Endometrial microvascular endothelial cells (primary cell): ENCODE results near the gene GRK6. TPM values are rescaled to one million over a fixed set of nuclear protein-coding genes. Genes with fewer than 3 reads are reported as not detected.

Experiments
- in situ Hi-C: cut with HindIII; loops from 2 replicates; pipeline ENCODE4 v1.10.0; 2017; ENCODE audit warnings: low sequenced_read_pairs, low pct_unique_long_range_greater_than_20kb; ENCODE audit errors: inconsistent ontology term
- total RNA-seq: library from RNA; depleted of rRNA; stranded (reverse); fragments of >200 nt; gene quantifications from one replicate; pipeline ENCODE4 v1.2.3, GENCODE V29; 2015; ENCODE audit errors: inconsistent ontology term

The GRK6 gene
- 50.9 TPM for total RNA-seq

DNA sequence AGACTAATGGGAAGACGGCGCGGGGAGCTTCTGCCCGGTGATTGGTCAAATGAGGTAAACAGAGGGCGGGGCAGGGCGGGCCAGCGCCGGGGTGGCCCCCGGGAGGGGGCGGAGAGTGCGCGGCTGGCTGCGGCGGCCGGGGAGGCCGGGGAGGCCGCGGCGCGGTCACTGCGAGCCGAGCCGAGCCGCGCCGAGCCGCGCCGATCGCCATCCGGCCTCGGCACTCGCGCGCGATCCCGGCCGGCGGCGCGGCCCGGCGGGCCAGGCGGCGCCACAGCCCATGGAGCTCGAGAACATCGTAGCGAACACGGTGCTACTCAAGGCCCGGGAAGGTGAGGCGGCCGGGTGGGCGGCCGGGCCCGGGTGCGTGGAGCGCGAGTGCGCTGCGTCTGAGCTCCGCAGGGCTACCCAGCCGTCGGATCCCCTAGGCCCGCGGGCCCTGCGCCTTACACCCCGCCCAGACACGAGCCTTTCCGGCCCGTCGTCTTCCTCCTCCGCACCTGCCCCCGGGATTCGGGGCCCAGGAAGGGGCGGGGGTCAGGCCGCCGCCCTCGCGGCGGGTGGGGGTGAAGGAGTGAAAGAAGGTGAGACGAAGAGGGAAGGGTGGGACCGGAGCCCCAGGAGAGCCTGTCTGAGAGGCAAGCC lies at the start of gene GRK6:
Gene GRK6, plus strand, starts transcription at position 111 of the 645 bp plus-strand sequence. Its CDS starts 170 bp downstream, at position 281.
- in situ Hi-C loops, result no loop called here

DNA sequence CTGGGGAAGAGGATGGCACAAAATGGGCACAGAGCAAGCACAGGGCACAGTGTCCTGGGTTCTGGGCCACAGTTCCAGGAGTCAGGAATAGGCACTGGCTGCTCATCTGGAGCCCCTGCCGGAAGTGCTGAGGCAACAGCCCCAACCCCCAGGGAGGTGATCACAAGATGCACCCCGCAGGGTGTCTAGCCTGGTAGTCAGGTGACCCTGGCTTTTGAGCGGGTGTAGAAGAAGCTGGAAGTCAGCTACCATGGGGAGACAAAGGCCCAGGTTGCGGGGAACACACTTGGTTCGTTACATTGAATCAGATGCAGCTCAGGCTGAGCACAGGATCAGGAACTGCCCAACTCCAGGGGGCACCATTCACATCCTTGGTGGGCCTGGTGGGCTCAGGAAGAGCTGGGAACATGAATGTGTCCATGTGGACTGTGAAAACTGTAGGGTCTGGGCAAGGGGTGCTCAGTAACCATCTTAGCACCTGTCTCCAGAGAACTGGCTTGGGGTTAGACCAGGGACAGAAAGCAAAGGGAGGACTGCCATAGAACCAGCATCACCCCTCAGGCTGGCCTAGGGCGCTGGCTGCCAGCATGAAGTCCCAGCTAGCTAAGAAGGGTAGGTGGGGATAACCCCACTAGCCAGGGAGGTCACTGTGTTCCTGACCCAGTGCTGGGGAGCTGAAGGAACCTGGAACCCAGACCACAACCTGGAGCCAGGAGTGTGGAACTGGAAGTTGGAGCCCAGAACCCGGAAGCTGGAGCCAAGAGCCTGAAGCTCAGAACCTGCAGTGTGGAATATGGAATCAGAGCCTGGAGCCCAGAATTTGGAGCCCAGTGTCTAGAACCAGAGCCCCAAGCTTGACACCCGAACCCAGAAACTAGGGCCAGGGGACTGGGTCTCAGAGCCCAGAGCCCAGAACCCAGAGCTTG lies 48.4 kb upstream of the GRK6 start:
- in situ Hi-C loops, result no loop called here

DNA sequence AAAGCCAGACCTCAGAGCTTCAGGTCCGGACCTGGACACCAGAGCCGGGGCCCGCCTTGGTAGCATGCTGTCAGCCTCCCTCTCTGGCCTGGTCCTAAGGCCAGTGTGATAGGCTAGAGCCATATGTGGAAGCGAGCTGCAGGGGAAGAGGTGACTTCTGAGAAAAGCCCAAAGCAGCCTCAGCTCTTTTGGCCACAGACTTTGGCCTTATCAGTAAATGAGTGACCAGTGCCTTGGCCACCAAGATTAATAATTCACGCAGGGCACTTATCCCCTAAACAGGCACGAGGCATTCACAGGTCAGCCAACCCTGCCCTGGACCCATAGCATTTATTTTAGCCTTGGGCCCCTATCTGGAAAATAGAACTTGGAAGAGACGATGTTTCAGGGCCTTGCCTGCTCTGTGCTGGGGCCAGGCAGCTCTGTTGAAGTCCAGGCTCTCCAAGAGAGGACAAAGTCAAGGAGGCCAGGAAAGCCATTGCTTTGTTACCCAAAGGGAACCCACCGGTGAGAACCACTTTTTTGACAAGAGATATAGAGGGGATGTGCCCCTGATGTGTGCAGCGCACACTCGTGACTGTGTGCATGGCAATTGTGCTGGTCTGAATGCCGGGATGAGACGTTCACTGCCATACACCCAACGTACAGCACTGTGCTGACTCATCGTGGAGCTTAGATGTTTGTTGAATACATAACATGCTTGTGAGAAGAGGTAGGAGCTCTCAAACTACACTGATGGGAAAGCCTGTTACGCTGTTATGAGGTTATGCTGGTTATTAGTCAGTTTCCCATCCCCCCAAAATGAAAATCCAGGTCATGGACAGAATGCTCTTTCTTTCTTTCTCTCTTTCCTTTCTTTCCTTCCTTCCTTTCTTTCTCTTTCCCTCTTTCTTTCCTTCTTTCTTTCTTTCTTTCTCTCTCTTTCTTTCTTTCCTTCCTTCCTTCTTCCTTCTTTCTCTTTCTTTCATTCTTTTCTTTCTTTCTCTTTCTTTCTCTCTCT lies 47.3 kb upstream of the GRK6 start:
- in situ Hi-C loops, result no loop called here

DNA sequence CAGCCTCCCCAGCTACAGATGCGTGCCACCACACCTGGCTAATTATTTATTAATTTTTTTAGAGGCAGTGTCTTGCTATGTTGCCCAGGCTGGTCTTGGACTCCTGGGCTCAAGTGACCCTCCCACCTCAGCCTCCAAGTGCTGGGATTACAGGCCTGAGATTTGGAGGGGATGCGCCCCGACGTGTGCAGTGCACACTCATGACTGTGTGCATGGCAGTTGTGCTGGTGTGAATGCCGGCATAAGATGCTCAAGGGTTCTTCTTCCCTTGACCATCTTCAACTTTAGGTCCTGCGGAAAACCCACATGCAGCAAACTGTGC lies 45.7 kb upstream of the GRK6 start:
- in situ Hi-C loops, result no loop called here

DNA sequence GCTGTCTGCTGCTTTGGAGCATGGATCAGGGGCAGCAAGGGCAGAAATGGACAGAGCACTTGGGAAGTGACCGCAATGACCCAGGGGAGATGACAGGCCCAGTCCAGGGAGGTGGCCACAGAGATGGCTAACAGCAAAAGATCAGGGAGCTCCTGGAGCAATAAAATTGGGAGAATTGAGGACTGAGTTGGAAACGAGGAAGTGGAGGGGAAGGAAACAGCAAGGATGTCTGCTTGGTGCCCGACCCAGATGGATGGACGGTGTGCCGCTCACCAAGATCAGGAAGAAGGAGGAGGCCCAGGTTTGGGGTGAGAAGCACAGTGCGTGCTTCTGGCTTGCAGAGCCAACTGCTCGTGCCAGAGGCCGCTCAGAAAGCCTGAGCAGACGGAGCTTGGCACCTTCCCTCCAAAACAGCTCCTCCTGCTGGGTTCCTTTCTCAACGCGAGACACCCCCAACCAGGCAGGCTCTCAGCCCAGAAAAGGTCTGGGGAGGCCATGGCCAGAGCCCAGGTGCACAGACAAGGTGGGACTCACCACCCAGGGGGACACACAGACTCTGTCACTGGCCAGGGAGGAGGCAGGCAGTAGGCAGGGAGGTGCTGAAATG lies 44.0 kb upstream of the GRK6 start:
- in situ Hi-C loops, result no loop called here

DNA sequence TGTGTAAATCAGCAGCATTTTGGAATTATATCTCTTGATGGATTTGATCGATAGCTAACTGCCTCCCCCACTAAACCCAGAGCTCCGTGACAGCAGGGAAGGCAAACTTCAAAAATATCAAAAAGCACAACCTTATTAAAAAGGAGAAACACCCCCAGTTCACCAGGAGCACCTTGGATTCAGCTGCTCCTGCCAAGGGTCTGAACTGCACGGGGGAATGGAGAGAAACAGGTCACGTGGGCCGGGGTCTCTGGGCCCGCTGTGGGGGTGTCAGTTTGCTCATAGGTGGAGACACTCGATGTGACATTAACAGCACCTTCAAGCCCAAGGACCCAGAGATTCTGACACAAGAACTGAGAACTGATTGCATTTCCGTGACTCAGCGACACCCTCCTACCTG lies 43.3 kb upstream of the GRK6 start:
- in situ Hi-C loops, result no loop called here

DNA sequence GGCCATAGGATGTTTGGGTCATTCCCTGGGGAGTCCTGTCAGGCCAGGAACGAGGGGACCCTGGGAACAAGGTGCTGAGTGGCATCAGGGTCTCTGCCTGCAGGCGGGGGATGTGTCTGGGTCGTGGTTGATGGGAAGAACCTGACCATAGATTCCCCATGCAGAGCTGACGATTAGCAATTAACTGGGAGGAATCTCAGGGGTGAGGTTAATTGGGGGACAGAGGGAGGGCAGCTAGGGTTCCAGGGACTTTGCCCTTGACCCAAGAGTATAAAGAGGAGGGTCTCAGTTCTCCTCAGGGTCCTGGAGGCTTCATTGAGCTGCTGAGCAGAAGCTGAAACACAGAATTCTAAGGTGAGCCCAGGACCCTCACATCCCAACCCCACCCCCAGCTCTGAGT lies 42.3 kb upstream of the GRK6 start, which contains the start of gene SLC34A1:
Gene SLC34A1, plus strand, starts transcription at position 301 of the 400 bp plus-strand sequence. CDS start 1,308 bp downstream, outside the sequence.
- in situ Hi-C loops, result no loop called here

DNA sequence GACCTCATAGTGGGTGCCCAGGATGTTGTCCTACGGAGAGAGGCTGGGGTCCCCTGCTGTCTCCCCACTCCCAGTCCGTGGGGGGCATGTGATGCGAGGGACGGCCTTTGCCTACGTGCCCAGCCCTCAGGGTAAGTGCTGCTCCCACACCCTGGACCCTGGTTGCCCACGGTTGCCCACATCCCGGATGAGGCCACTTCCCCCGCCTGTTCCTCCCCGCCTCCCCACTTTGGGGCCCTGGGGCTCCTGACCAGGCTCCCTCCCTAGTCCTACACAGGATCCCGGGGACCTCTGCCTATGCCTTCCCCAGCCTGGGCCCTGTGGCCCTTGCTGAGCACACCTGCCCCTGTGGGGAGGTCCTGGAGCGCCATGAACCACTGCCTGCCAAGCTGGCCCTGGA lies 40.8 kb upstream of the GRK6 start:
- in situ Hi-C loops, result no loop called here

DNA sequence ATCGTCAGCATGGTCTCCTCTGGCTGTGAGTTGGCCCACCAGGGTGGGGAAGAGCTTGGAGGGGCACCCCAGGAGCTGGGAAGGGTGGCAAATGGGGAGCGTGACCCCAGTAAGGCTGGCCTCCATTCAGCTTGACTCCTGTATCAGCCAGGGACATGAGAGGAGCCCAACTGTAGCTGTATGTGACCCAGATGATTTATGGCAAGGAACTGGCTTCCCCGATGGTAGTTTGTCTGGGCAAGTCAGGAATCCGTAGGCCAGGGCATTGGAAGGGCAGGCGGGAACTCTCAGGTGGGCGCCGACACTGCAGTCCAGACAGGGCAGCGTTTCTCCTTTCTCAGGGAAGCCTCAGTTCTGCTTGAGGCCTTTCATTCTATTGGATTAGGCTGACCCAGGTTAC lies 39.9 kb upstream of the GRK6 start:
- in situ Hi-C loops, result no loop called here

DNA sequence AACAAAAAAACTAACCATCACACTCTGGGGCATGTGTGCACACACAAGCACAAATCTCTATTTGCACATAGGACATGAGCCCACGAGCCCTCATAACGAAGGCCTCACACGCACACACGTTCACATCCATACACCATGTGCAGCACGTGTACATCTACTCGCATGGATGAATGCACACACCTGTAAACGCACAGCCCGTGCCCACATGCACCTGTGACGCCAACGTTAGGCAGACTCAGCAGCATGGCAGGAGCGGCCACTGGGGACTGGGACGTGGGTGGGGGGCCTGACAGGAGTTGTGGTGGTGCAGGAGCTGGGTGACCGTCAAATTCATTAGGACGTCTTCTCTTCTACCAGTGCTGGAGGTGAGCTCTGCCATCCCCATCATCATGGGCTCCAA lies 39.1 kb upstream of the GRK6 start:
- in situ Hi-C loops, result no loop called here

DNA sequence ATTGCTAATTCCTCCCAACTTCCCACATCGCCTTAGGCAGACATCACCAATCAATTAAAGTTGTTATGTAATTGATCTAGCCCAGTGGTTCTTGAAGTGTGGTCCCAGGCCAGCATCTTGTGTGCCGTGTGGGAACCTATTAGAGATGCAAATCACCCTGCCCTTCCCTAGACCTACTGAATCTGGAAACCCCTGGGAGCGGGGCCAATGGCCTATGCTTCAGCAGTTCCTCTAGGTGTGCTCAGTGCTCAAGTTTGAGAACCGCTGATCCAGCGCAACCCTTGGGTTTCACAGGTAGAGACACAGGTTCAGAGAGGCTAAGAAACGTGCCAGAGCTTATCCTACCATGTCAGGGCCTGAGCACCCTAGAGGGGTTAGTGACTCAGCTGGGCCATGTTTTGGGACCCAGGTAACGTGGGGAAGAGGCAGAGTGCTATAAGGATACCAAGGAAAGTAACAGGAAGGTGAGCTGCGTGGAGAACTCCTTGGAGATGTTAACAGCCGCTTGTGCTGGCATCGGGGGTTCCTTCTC lies 37.9 kb upstream of the GRK6 start:
- in situ Hi-C loops, result no loop called here

DNA sequence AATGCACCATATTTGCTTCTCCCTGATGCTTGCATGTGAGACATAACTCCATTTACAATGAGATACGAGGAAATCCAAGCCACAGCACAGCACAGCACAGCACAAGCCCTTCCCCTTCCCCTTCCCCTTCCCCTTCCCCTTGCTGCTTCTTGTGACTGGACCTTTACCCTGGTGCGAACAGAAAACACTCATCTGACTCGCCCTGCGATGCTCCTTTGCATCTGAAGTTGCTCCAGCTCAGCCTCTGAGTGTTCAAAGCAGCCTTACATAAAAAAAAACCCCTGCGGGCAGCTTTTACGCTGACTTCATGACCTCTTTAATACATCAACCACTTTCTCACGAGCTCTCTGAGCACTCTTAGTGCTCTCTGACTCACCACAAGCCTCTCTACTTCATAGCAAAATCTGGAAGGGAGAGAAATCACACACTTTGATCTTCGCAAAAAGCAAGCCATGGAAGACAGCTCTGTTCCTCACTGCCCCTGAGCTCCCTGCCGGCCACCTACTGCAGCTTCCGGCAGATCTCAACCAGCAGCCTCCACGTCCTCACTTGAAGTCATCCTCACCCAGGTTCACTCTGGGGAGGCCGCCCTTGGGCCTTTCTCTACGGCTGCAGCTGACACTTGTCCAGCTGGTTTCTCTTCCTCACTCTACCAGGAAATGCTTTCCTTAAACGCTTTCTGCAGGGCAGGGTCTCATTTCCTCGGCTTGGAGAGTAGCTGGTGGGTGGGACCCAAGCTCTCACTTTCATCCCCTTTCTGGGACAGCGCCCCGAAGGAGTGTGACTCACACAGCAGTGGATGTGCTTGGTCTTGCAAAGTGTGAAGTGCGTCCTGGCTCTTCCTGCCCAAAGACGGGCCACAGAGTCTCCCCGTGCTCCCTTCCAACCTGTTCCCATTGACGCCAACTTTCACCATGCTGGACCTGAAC lies 37.0 kb upstream of the GRK6 start:
- in situ Hi-C loops, result no loop called here

DNA sequence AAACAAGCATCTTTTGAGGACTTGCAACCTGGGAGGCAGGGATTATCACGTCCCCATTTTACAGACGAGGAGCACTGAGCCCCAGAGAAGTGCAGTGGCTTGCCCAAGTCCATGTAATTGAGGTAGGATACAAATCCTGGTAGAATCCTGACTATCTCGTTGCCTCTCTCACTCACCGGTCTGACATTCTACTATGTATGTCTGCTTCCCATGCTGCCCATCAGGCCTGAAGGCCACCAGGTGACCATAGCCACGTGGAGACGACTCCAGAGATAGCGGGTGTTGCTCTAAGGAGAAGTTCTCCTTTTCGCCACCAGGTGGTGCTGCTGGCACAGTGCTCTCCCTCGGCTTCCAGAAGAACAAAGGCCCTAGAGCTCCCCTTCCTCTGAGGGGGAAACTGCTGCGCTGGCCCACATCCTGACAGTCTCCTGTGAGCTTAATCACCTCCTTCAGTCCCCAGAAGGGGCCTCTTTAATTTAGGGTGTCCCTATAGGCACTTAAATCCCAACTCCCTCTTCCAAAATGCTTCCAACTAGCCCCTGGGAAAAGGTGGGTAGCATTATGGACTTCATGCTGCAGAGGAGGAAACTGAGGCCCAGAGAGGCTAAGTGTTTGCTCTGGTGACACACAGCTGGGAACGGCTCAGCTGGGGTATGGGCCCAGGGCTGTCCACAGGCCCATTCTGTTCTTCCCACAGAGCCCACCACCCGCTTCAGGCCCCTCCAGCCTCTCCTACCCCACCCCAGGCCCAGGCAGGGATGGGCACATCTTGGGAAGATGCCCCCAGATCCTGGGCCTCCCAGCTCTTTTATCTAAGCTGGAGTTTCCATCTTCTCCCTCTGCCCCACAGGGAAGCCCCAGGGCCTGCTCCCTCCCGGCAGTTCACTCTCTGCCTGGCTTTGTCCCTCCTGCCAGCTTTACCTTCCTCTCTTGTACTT lies 35.8 kb upstream of the GRK6 start:
- in situ Hi-C loops, result no loop called here

DNA sequence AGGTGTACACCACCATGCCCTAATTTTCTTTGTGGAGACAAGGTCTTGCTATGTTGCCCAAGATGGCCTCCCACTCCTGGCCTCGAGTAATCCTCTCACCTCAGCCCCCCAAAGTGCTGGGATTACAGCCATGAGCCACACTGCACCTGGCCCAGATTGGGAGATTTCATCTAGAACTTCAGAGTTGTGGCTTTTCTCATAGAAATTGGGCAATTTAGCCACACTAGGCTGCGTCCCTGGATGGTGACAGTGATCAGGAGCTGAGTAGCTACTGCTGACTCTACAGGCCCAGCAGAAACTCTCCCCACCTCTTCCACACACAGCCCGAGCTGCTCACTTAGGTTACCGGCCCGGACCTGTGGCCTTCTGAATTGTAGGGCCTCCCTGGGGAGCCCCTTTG lies 33.7 kb upstream of the GRK6 start:
- in situ Hi-C loops, result no loop called here

DNA sequence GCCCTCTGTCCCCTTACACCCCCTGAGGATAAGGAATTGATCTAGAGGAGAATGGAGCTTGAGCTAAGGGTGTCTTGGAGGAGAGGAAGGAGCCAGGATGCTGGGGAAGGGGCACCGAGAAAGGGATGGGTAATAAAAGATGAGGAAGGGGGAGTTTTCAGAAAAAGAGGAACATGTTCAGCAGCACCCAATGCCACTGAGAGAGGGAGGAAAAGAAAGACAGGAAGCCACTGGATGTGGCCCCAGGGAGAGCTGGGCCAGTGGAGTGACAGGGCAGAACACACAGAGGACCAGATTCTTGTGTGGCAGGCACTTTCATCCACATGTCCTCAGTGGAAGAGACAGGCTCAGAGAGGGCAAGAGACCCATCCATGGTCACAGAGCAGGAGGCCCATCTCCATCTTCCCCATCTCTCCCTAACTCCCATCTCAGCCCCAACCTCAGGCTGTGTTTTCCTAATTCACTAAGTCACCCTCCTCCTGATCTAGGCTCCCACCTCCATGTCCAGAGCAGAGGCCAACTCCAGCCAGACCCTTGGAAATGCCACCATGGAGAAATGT lies 33.2 kb upstream of the GRK6 start:
- in situ Hi-C loops, result no loop called here

DNA sequence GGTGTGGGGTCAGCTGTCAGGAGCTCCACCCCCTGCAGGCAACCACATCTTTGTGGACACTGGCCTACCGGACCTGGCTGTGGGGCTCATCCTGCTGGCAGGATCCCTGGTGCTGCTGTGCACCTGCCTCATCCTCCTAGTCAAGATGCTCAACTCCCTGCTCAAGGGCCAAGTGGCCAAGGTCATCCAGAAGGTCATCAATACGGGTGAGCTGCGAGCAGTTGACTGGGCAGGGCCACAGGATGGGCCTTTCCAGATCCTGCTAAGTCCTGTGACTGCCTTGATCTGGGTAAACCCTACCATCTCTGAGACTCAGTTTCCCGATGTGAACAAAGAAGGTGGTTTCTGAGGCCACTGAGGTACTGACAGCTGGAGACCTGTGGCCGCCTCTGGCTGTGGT lies 32.5 kb upstream of the GRK6 start:
- in situ Hi-C loops, result no loop called here
